HFFc6 (cell line): ENCODE data around the gene TAOK1. TPM values are rescaled to one million over a fixed set of nuclear protein-coding genes. Genes with fewer than 3 reads are reported as not detected.
A peak's percentile ranks its signal among the peaks of the same experiment; 100 is the strongest.
"Not testable (repeated sequence)": the region's sequence is repeated elsewhere in the genome, so short reads cannot be mapped to it uniquely, and the experiment has no call there.

Experiments used
- DNase-seq: peaks from one replicate; pipeline ENCODE4 v3.0.0-alpha.2; 2018
- H3K27ac Mint-ChIP-seq: 2 replicates; pipeline ENCODE4 v1.8.0; 2020; ENCODE audit warnings: mild to moderate bottlenecking, mixed read lengths
- H3K27me3 Mint-ChIP-seq: 2 replicates; pipeline ENCODE4 v1.8.0; 2021; ENCODE audit warnings: mild to moderate bottlenecking, moderate library complexity, mixed read lengths; ENCODE audit not compliant: insufficient read depth
- H3K36me3 Mint-ChIP-seq: 2 replicates; pipeline ENCODE4 v1.8.0; 2021; ENCODE audit warnings: low read depth, mixed read lengths
- H3K4me1 Mint-ChIP-seq: 2 replicates; pipeline ENCODE4 v1.8.0; 2020; ENCODE audit warnings: low read depth, mixed read lengths
- H3K4me3 Mint-ChIP-seq: 2 replicates; pipeline ENCODE4 v1.8.0; 2020; ENCODE audit warnings: mild to moderate bottlenecking, moderate library complexity, mixed read lengths
- H3K9me3 Mint-ChIP-seq: 2 replicates; pipeline ENCODE4 v1.8.0; 2020; ENCODE audit warnings: mild to moderate bottlenecking, mixed read lengths
- total RNA-seq, 6 experiments: library from RNA; stranded (reverse); fragmentation: NEBNext Ultra II Directional; extraction: Animal tissue kit (Norgen Biotek cat#: 25700); gene quantifications; 2 replicates in 1 of 6; 3 replicates in 5 of 6; pipeline ENCODE4 v1.2.3, GENCODE V29; 2021
- TF ChIP-seq, protein P1 (sequence below): fragments of 200-600 bp; sonication (generic); IDR thresholded peaks from 2 replicates; pipeline ENCODE4 v1.5.0; 2021; ENCODE audit warnings: antibody characterized with exemption, mild to moderate bottlenecking

TAOK1 gene
- total RNA-seq, 6 experiments from 2014 or later = 72.0 to 82.6 (median 75.1) TPM

- peaks cover 29% of the 10 kb centered on the region for H3K4me1 Mint-ChIP-seq
- H3K27me3 Mint-ChIP-seq = no peaks in the 10 kb centered on the region; the same call in 1 of the 2 replicates
- H3K27ac Mint-ChIP-seq = peak overlapping the region; percentile 21; the same call in 1 of the 2 replicates
- no peak overlapping the region for H3K4me3 Mint-ChIP-seq
- H3K36me3 Mint-ChIP-seq = peaks cover 27% of the 10 kb centered on the region
- DNase-seq = no peak
- TF ChIP-seq, protein P1, sequence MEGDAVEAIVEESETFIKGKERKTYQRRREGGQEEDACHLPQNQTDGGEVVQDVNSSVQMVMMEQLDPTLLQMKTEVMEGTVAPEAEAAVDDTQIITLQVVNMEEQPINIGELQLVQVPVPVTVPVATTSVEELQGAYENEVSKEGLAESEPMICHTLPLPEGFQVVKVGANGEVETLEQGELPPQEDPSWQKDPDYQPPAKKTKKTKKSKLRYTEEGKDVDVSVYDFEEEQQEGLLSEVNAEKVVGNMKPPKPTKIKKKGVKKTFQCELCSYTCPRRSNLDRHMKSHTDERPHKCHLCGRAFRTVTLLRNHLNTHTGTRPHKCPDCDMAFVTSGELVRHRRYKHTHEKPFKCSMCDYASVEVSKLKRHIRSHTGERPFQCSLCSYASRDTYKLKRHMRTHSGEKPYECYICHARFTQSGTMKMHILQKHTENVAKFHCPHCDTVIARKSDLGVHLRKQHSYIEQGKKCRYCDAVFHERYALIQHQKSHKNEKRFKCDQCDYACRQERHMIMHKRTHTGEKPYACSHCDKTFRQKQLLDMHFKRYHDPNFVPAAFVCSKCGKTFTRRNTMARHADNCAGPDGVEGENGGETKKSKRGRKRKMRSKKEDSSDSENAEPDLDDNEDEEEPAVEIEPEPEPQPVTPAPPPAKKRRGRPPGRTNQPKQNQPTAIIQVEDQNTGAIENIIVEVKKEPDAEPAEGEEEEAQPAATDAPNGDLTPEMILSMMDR = no peak
- H3K9me3 Mint-ChIP-seq = no peaks in the 10 kb centered on the region
These were observed 67.9 kb downstream of the TAOK1 start for GRCh38 chr17:29458066-29458465.

DNA sequence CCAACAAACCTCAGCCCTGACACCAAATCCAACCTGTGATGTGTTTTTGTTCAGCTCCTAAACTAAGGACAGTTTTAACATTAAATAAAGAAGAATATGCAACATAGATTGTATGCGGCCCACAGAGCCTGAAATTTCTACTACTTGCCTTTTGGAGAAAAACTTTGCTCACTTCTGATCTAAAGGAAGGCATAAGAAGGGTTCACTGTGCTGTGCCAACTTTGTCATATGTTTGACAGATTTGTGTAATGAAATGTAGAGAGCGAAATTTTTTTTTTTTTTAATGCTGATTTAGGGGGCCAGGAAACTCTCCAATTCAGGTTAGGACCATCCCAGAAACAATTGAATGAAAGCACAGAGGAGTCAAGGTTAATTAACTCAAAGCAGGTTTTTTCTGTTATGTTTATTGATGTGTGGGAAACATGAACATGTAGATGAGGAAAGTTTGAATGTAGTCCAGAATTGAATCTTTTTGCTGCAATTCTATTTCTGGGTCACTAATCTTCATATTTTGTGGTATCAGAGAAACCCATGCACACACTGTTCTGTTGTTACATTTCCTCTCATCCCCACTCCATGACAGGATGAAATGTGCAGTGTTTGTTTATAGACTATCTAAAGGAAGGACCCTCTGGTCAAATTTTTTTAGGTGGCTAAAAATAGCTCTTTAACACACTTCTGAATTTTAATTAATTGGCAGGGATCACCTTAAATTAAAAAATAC, 71.5 kb downstream of the TAOK1 start:
- no peaks in the 10 kb centered on the region; the same call in 1 of the 2 replicates for H3K27me3 Mint-ChIP-seq
- no peak for DNase-seq
- peaks cover 23% of the 10 kb centered on the region for H3K36me3 Mint-ChIP-seq
- no peaks in the 10 kb centered on the region for H3K9me3 Mint-ChIP-seq
- TF ChIP-seq, protein P1 = no peak
- peak overlapping the region; percentile 43; the same call in 1 of the 2 replicates for H3K27ac Mint-ChIP-seq
- H3K4me1 Mint-ChIP-seq = peaks cover 29% of the 10 kb centered on the region
- no peak overlapping the region for H3K4me3 Mint-ChIP-seq

DNA sequence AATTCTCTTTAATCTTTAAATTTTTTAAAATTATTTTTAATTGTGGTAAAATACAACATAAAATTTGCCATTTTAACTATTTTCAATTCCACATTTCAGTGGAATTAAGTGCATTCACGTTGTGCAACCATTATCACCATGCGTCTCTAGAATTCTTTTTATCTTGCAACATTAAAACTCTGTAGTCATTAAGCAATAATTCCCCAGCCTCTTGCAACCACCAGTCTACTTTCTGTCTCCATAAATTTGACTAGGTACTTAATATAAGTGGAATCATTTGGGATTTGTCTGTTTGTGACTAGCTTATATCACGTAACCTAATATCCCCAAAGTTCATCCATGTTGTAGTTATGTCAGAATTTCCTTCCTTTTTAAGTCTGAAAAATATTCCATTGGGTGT, 79.1 kb downstream of the TAOK1 start:
- TF ChIP-seq, protein P1 = no peak
- Mint-ChIP-seq H3K4me3 (no peak overlapping the region), H3K9me3 (no peaks in the 10 kb centered on the region), H3K4me1 (no peaks in the 10 kb centered on the region), H3K36me3 (peaks cover 26% of the 10 kb centered on the region), H3K27ac (no peak overlapping the region), H3K27me3 (0 out of 2 replicates have a peak, but pooled peaks cover 2% of the 10 kb centered on the region)
- no peak for DNase-seq

- H3K36me3 Mint-ChIP-seq = peaks cover 30% of the 10 kb centered on the region
- not testable (repeated sequence) for H3K4me3 Mint-ChIP-seq, DNase-seq, H3K9me3 Mint-ChIP-seq, H3K27me3 Mint-ChIP-seq, H3K4me1 Mint-ChIP-seq, H3K27ac Mint-ChIP-seq
These were observed 83.3 kb downstream of the TAOK1 start for GRCh38 chr17:29473437-29473836.

- DNase-seq = no peak
- H3K4me1 Mint-ChIP-seq = no peaks in the 10 kb centered on the region
- no peak overlapping the region for H3K4me3 Mint-ChIP-seq
- H3K36me3 Mint-ChIP-seq = peaks cover 30% of the 10 kb centered on the region
- H3K27ac Mint-ChIP-seq = no peak overlapping the region
- TF ChIP-seq, protein P1 = no peak
- H3K27me3 Mint-ChIP-seq = no peaks in the 10 kb centered on the region
- H3K9me3 Mint-ChIP-seq = no peaks in the 10 kb centered on the region
These were observed 84.1 kb downstream of the TAOK1 start for GRCh38 chr17:29474297-29474696.

- Mint-ChIP-seq H3K27ac (no peak overlapping the region), H3K36me3 (peaks cover 30% of the 10 kb centered on the region), H3K4me1 (no peaks in the 10 kb centered on the region), H3K9me3 (no peaks in the 10 kb centered on the region), H3K4me3 (no peak overlapping the region), H3K27me3 (no peaks in the 10 kb centered on the region)
- TF ChIP-seq, protein P1 = no peak
- DNase-seq = no peak
These were observed 85.7 kb downstream of the TAOK1 start for GRCh38 chr17:29475891-29476290.

- not testable (repeated sequence) for H3K9me3 Mint-ChIP-seq, H3K27ac Mint-ChIP-seq, H3K4me3 Mint-ChIP-seq, H3K27me3 Mint-ChIP-seq, H3K4me1 Mint-ChIP-seq, DNase-seq, H3K36me3 Mint-ChIP-seq
These were observed 90.2 kb downstream of the TAOK1 start for GRCh38 chr17:29480249-29480928.
